RWPE1 (cell line): ENCODE measurements around the gene VTI1A.

Experiments
- CTCF ChIA-PET: fragments of 350-600 bp; sonication (Branson Sonifier 250); formaldehyde crosslinking; extraction: SDS; loops from one replicate; lab custom pipeline; 2021; lab: Yijun Ruan, JAX
- POLR2A ChIA-PET: fragments of 400-600 bp; formaldehyde crosslinking; extraction: SDS; loops from one replicate; lab custom pipeline; 2020; ENCODE audit warnings: antibody characterized with exemption; ENCODE audit not compliant: low non-redundant PET; lab: Yijun Ruan, JAX
- DNase-seq: peaks from one replicate; pipeline ENCODE4 v3.0.0; 2012; ENCODE audit warnings: low spot score
- H3K27ac ChIP-seq: fragments of 450-650 bp; 2 replicates; pipeline ENCODE4 v1.5.1; 2017
- TF ChIP-seq, protein P1 (sequence below): fragments of 450-650 bp; conservative IDR thresholded peaks from 2 replicates; pipeline ENCODE4 v1.5.1; 2017; ENCODE audit warnings: low read depth, mild to moderate bottlenecking

Gene VTI1A

DNA sequence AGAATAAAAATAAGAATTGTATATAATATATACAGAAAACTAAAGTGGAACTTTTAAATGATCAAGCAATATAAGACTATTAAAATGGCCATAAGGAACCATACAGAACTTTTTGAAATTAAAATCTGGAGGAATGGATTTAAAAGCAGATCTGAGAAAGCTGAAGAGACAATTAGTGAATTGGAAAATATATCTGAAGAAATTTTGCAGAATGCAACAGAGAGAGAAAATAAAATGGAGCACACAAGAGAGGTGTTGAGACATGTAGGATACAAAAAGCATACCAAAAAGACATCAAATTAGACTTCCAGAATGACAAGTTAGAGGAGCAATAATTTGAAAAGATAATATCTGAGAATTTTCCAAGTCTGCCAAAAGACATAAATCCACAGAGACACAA is 169.6 kb downstream of the VTI1A start:
- no peak for DNase-seq
- no peak overlapping the region for H3K27ac ChIP-seq
- TF ChIP-seq, protein P1, sequence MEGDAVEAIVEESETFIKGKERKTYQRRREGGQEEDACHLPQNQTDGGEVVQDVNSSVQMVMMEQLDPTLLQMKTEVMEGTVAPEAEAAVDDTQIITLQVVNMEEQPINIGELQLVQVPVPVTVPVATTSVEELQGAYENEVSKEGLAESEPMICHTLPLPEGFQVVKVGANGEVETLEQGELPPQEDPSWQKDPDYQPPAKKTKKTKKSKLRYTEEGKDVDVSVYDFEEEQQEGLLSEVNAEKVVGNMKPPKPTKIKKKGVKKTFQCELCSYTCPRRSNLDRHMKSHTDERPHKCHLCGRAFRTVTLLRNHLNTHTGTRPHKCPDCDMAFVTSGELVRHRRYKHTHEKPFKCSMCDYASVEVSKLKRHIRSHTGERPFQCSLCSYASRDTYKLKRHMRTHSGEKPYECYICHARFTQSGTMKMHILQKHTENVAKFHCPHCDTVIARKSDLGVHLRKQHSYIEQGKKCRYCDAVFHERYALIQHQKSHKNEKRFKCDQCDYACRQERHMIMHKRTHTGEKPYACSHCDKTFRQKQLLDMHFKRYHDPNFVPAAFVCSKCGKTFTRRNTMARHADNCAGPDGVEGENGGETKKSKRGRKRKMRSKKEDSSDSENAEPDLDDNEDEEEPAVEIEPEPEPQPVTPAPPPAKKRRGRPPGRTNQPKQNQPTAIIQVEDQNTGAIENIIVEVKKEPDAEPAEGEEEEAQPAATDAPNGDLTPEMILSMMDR: no peak
- ChIA-PET CTCF (interaction anchor here (0.7 kb wide), 1 partner anchor 905 kb away, joined by 3 read pairs; no protein-coding TSS in a partner anchor), POLR2A (no interaction called here)

DNA sequence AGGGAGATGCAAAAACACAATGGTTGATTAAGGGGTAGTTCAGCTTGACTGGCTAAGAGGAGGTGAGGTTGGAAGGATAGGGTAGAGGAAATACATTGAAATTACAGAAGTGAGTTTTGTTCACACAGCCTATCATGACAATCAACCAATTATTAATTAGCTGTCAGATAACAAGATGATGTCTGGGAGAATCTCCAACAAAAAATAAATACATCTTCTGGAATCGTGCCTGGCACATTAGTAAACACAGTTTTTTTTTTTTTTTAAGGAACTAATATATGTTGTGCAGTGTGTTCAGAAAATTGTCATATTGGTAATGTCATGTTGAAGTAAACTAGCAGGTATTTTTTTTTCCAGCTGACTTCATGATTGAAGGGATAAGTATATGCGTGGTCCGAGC is 171.8 kb downstream of the VTI1A start:
- TF ChIP-seq, protein P1: no peak
- CTCF ChIA-PET: interaction anchor here (0.6 kb wide), 1 partner anchor 157 kb away, joined by 5 read pairs; no protein-coding TSS in a partner anchor

GRCh38 chr10:112619556-112619955 is 172.5 kb downstream of the VTI1A start:
- no peak overlapping the region for H3K27ac ChIP-seq
- no peak for DNase-seq
- ChIA-PET CTCF (no interaction called here), POLR2A (no interaction called here)
- TF ChIP-seq, protein P1: no peak

More for the DNA sequence above, 171.8 kb downstream of the VTI1A start:
- DNase-seq: no peak
- H3K27ac ChIP-seq: no peak overlapping the region
- POLR2A ChIA-PET: no interaction called here

- no peak for DNase-seq
- TF ChIP-seq, protein P1: no peak
- ChIA-PET CTCF (interaction anchor here (0.9 kb wide), 1 partner anchor 374 kb away, joined by 3 read pairs; no protein-coding TSS in a partner anchor), POLR2A (no interaction called here)
- no peak overlapping the region for H3K27ac ChIP-seq
These were observed 175.8 kb downstream of the VTI1A start for GRCh38 chr10:112622786-112623185.

GRCh38 chr10:112624546-112625048 is 177.6 kb downstream of the VTI1A start:
- CTCF ChIA-PET: interaction anchor here (0.6 kb wide), 1 partner anchor 117 kb away, joined by 3 read pairs; no protein-coding TSS in a partner anchor
- no peak for DNase-seq
- H3K27ac ChIP-seq: no peak overlapping the region
- POLR2A ChIA-PET: no interaction called here
- TF ChIP-seq, protein P1: no peak

- TF ChIP-seq, protein P1: no peak
- no peak for DNase-seq
- CTCF ChIA-PET: no interaction called here
- POLR2A ChIA-PET: no interaction called here
- no peak overlapping the region for H3K27ac ChIP-seq
These were observed 182.1 kb downstream of the VTI1A start for GRCh38 chr10:112628951-112629609.
